Erythroblast (primary cell): ENCODE measurements around the gene RNF31.

ENCODE experiments used
- GATA1 ChIP-seq: IDR thresholded peaks from 2 replicates; pipeline ENCODE4 v1.6.1; 2011; ENCODE audit warnings: low read depth, mild to moderate bottlenecking, control low read depth, low read length, moderate library complexity
- POLR2A ChIP-seq: IDR thresholded peaks from 2 replicates; pipeline ENCODE4 v1.6.1; 2011; ENCODE audit warnings: mild to moderate bottlenecking, low read length

- TF ChIP-seq POLR2A (no peak), GATA1 (no peak)
These were observed 29.3 kb downstream of the RNF31 start for GRCh38 chr14:24176599-24176998.
